Endometrial microvascular endothelial cells (primary cell): ENCODE data around the gene SLC66A1. TPM values are rescaled to one million over a fixed set of nuclear protein-coding genes. Genes with fewer than 3 reads are reported as not detected.
"Not testable (repeated sequence)": the region's sequence is repeated elsewhere in the genome, so short reads cannot be mapped to it uniquely, and the experiment has no call there.

Experiments
- in situ Hi-C: cut with HindIII; loops from 2 replicates; pipeline ENCODE4 v1.10.0; 2017; ENCODE audit warnings: low sequenced_read_pairs, low pct_unique_long_range_greater_than_20kb; ENCODE audit errors: inconsistent ontology term
- total RNA-seq: library from RNA; depleted of rRNA; stranded (reverse); fragments of >200 nt; gene quantifications from one replicate; pipeline ENCODE4 v1.2.3, GENCODE V29; 2015; ENCODE audit errors: inconsistent ontology term

Gene SLC66A1
- total RNA-seq, result 34.3 TPM

GRCh38 chr1:19311931-19312781, at the start of gene SLC66A1, which contains the start of gene AKR7A2:
TSS of gene SLC66A1 (plus strand) at chr1:19312326. CDS start at chr1:19317678, 5,352 bp downstream.
TSS of gene AKR7A2 (minus strand) at chr1:19312144. CDS start at chr1:19312124, 20 bp downstream.
- in situ Hi-C loops, result no loop called here

- in situ Hi-C loops, result no loop called here
Measured at GRCh38 chr1:19262744-19263143, 49.4 kb upstream of the SLC66A1 start.

GRCh38 chr1:19268445-19268844, 43.7 kb upstream of the SLC66A1 start:
- in situ Hi-C loops, result no loop called here

GRCh38 chr1:19269427-19270342, 42.4 kb upstream of the SLC66A1 start:
- in situ Hi-C loops, result not testable (repeated sequence)

- in situ Hi-C loops, result not testable (repeated sequence)
Measured at GRCh38 chr1:19270343-19270730, 41.8 kb upstream of the SLC66A1 start.

GRCh38 chr1:19272064-19272463, 40.1 kb upstream of the SLC66A1 start:
- in situ Hi-C loops, result no loop called here

GRCh38 chr1:19273106-19273843, 38.9 kb upstream of the SLC66A1 start:
- in situ Hi-C loops, result no loop called here

GRCh38 chr1:19273844-19274531, 38.1 kb upstream of the SLC66A1 start:
- in situ Hi-C loops, result not testable (repeated sequence)

GRCh38 chr1:19274636-19275035, 37.5 kb upstream of the SLC66A1 start:
- in situ Hi-C loops, result no loop called here

GRCh38 chr1:19283891-19284290, 28.2 kb upstream of the SLC66A1 start:
- in situ Hi-C loops, result no loop called here

GRCh38 chr1:19284881-19285280, 27.2 kb upstream of the SLC66A1 start:
- in situ Hi-C loops, result no loop called here

GRCh38 chr1:19285366-19285765, 26.8 kb upstream of the SLC66A1 start:
- in situ Hi-C loops, result not testable (repeated sequence)

GRCh38 chr1:19285807-19286206, 26.3 kb upstream of the SLC66A1 start:
- in situ Hi-C loops, result not testable (repeated sequence)

GRCh38 chr1:19287436-19288185, 24.5 kb upstream of the SLC66A1 start:
- in situ Hi-C loops, result no loop called here

- in situ Hi-C loops, result not testable (repeated sequence)
Measured at GRCh38 chr1:19288324-19289241, 23.5 kb upstream of the SLC66A1 start, which contains the start of gene AKR7A3. TSS of gene AKR7A3 (minus strand) at chr1:19288770. CDS start at chr1:19288709, 61 bp downstream.

- in situ Hi-C loops, result no loop called here
Measured at GRCh38 chr1:19289244-19289643, 22.9 kb upstream of the SLC66A1 start.

GRCh38 chr1:19294638-19295037, 17.5 kb upstream of the SLC66A1 start:
- in situ Hi-C loops, result no loop called here
